B cell (primary cell): ENCODE measurements around the gene FOXL1. TPM values are rescaled to one million over a fixed set of nuclear protein-coding genes. Genes with fewer than 3 reads are reported as not detected.

ENCODE experiments used
- ATAC-seq: fragments of 200-7000 bp; cut with Tn5 transposase; one replicate; pipeline ENCODE4 v1.10.0; 2021; ENCODE audit warnings: low read depth, mild to moderate bottlenecking, moderate number of reproducible peaks, moderate library complexity
- CTCF ChIA-PET: fragments of 350-600 bp; sonication (Branson Sonifier 250); formaldehyde crosslinking; loops from one replicate; lab custom pipeline; 2021; ENCODE audit warnings: antibody characterized with exemption, inconsistent platforms; lab: Charles Lee
- POLR2A ChIA-PET: fragments of 350-600 bp; sonication (Branson Sonifier 250); formaldehyde crosslinking; loops from one replicate; lab custom pipeline; 2021; ENCODE audit warnings: antibody characterized with exemption; lab: Charles Lee
- DNase-seq: peaks from one replicate; pipeline ENCODE4 v3.0.0; 2013
- H2AFZ ChIP-seq: 2 replicates; pipeline ENCODE4 v1.6.1; 2012; ENCODE audit warnings: mild to moderate bottlenecking, low read depth, low read length; ENCODE audit not compliant: insufficient read depth, poor library complexity, severe bottlenecking
- H3K27ac ChIP-seq, 2 donors: 1 replicate in 1 of 2; 2 replicates in 1 of 2; pipeline ENCODE4 v1.5.1; 2012 to 2013; ENCODE audit warnings: low read length in 2 of 2, mild to moderate bottlenecking in 2 of 2, moderate library complexity in 1 of 2
- H3K27me3 ChIP-seq, 4 experiments: fragments of 200-600 bp in 1 of 4; sonication (generic) in 1 of 4; replicated peaks in 1 of 4; 1 replicate in 2 of 4; 2 replicates in 2 of 4; pipeline versions ENCODE4 v1.6.1 to v1.7.0; 2013 to 2016; ENCODE audit warnings: low read length in 3 of 4, mild to moderate bottlenecking in 2 of 4, mixed read lengths in 1 of 4, moderate library complexity in 1 of 4; ENCODE audit not compliant: insufficient read depth in 4 of 4, control insufficient read depth in 3 of 4; ENCODE audit errors: control extremely low read depth in 1 of 4
- H3K36me3 ChIP-seq, 2 experiments: replicated peaks in 1 of 2; 1 replicate in 1 of 2; 2 replicates in 1 of 2; pipeline versions ENCODE4 v1.6.1 to v1.7.1; 2013; ENCODE audit warnings: low read length in 1 of 2; ENCODE audit not compliant: insufficient read depth in 2 of 2, control insufficient read depth in 1 of 2; ENCODE audit errors: control extremely low read depth in 1 of 2, extremely low read depth in 1 of 2
- H3K4me1 ChIP-seq, 2 donors: fragments of 200-600 bp in 1 of 2; sonication (generic) in 1 of 2; 1 replicate in 1 of 2; 2 replicates in 1 of 2; pipeline versions ENCODE4 v1.5.1 to v1.6.1; 2013 to 2017; ENCODE audit warnings: low read length in 2 of 2; ENCODE audit not compliant: control insufficient read depth in 2 of 2, insufficient read depth in 2 of 2
- H3K4me2 ChIP-seq: replicated peaks from 2 replicates; pipeline ENCODE3; 2012; ENCODE audit warnings: mild to moderate bottlenecking, low read depth, low read length; ENCODE audit not compliant: poor library complexity, severe bottlenecking
- H3K4me3 ChIP-seq, 5 experiments: fragments of 200-600 bp in 1 of 5; sonication (generic) in 1 of 5; 1 replicate in 3 of 5; 2 replicates in 2 of 5; pipeline versions ENCODE4 v1.5.1 to v1.7.0; 2011 to 2016; ENCODE audit warnings: low read length in 4 of 5, mild to moderate bottlenecking in 4 of 5, low read depth in 2 of 5, control low read depth in 1 of 5, moderate library complexity in 1 of 5; ENCODE audit not compliant: insufficient read depth in 1 of 5; ENCODE audit errors: control extremely low read depth in 1 of 5, extremely low read depth in 1 of 5
- H3K79me2 ChIP-seq: fragments of 200-600 bp; sonication (generic); one replicate; pipeline ENCODE4 v1.6.0; 2016; ENCODE audit warnings: low read length; ENCODE audit not compliant: control insufficient read depth, insufficient read depth
- H3K9ac ChIP-seq: fragments of 200-600 bp; sonication (generic); 2 replicates; pipeline ENCODE4 v1.6.1; 2017; ENCODE audit warnings: mild to moderate bottlenecking, low read length, moderate library complexity
- H3K9me3 ChIP-seq, 3 donors: one replicate each; pipeline versions ENCODE4 v1.6.1 to v1.7.1; 2013; ENCODE audit warnings: low read length in 2 of 3; ENCODE audit not compliant: control insufficient read depth in 2 of 3, insufficient read depth in 1 of 3; ENCODE audit errors: control extremely low read depth in 1 of 3
- H4K20me1 ChIP-seq: 2 replicates; pipeline ENCODE4 v1.6.0; 2012; ENCODE audit warnings: mild to moderate bottlenecking, low read length; ENCODE audit not compliant: insufficient read depth, control insufficient read depth, poor library complexity, severe bottlenecking
- H3K27ac Mint-ChIP-seq: one replicate; pipeline ENCODE4 v1.8.0; 2021; ENCODE audit warnings: mixed read lengths
- H3K27me3 Mint-ChIP-seq: one replicate; pipeline ENCODE4 v1.8.0; 2021; ENCODE audit warnings: mixed read lengths
- H3K4me1 Mint-ChIP-seq: one replicate; pipeline ENCODE4 v1.8.0; 2021; ENCODE audit warnings: mixed read lengths
- H3K4me3 Mint-ChIP-seq: one replicate; pipeline ENCODE4 v1.8.0; 2021; ENCODE audit warnings: mixed read lengths
- H3K9me3 Mint-ChIP-seq: one replicate; pipeline ENCODE4 v1.8.0; 2022; ENCODE audit warnings: mixed read lengths; ENCODE audit not compliant: insufficient read depth
- CTCF ChIP-seq: fragments of 200-600 bp; IDR thresholded peaks from one replicate; pipeline ENCODE4 v1.8.0; 2022; ENCODE audit warnings: antibody characterized with exemption, mild to moderate bottlenecking
- EZH2 ChIP-seq: IDR thresholded peaks from 2 replicates; pipeline ENCODE4 v1.6.1; 2012; ENCODE audit warnings: borderline replicate concordance, low read depth, mild to moderate bottlenecking, moderate library complexity, low read length; ENCODE audit not compliant: insufficient read depth, poor library complexity, severe bottlenecking
- WGBS: methylation state at CpG from one replicate; pipeline ENCODE4 v1.1.5; 2013; ENCODE audit warnings: missing lambda C conversion rate; ENCODE audit not compliant: insufficient coverage; 5-methylcytosine and 5-hydroxymethylcytosine counted together
- intact Hi-C: fragments of 100-400 bp; cut with micrococcal nuclease; formaldehyde crosslinking; loops from one replicate; pipeline ENCODE4 v1.10.0; 2022
- polyA plus RNA-seq: library from polyadenylated mRNA; depleted of rRNA; stranded (reverse); fragments of >200 nt; gene quantifications from 2 replicates; pipeline ENCODE4 v1.2.3, GENCODE V29; 2012
- total RNA-seq, 2 donors: library from RNA; stranded (reverse); fragments of 120-200 nt in 1 of 2; gene quantifications; 1 replicate in 1 of 2; 2 replicates in 1 of 2; pipeline versions ENCODE4 v1.2.3 to v1.2.4, GENCODE V29; 2013 to 2022

Gene FOXL1
- total and polyA plus RNA-seq, 2 donors (not counting 1 experiment from before 2014, with no cell fraction given): not detected

GRCh38 chr16:86621966-86622365 lies 43.6 kb downstream of the FOXL1 start:
- no peak for TF ChIP-seq CTCF
- no peak for TF ChIP-seq EZH2
- Histone ChIP-seq H3K9ac (no peak overlapping the region), H3K4me1 (no peaks in the 10 kb centered on the region), H3K27ac (no peak overlapping the region), H3K4me3 (no peak overlapping the region), H2AFZ (no peak overlapping the region), H3K4me2 (no peak overlapping the region), H4K20me1 (no peaks in the 10 kb centered on the region), H3K27me3 (peaks cover 0 to 3% (median 0%) of the 10 kb centered on the region in 4 experiments), H3K79me2 (no peaks in the 10 kb centered on the region), H3K36me3 (no peaks in the 10 kb centered on the region), H3K9me3 (peaks cover 0 to 9% (median 0%) of the 10 kb centered on the region in 3 donors)
- no peak overlapping the region for H3K27ac Mint-ChIP-seq
- 91% methylated on average over 10 of the region's 10 CpGs for WGBS
- ChIA-PET CTCF (no interaction called here), POLR2A (no interaction called here)
- ATAC-seq (no peak), DNase-seq (no peak)
- H3K27me3 Mint-ChIP-seq: peaks cover 21% of the 10 kb centered on the region
- H3K4me1 Mint-ChIP-seq: no peaks in the 10 kb centered on the region
- H3K4me3 Mint-ChIP-seq: no peak overlapping the region
- intact Hi-C loops: no loop called here
- H3K9me3 Mint-ChIP-seq: no peaks in the 10 kb centered on the region

GRCh38 chr16:86622700-86623615 lies 44.6 kb downstream of the FOXL1 start:
- H2AFZ ChIP-seq: no peak overlapping the region
- H3K9ac ChIP-seq: no peak overlapping the region
- Mint-ChIP-seq H3K9me3 (no peaks in the 10 kb centered on the region), H3K4me3 (no peak overlapping the region), H3K4me1 (no peaks in the 10 kb centered on the region), H3K27ac (no peak overlapping the region), H3K27me3 (peaks cover 21% of the 10 kb centered on the region)
- ChIA-PET CTCF (no interaction called here), POLR2A (no interaction called here)
- DNase-seq (no peak), ATAC-seq (no peak)
- WGBS: 93% methylated on average over 13 of the region's 16 CpGs
- no peak overlapping the region for H3K27ac ChIP-seq
- no peaks in the 10 kb centered on the region for H3K36me3 ChIP-seq
- no peaks in the 10 kb centered on the region for H3K79me2 ChIP-seq
- H3K27me3 ChIP-seq: peaks cover 0 to 5% (median 0%) of the 10 kb centered on the region in 4 experiments
- no peak overlapping the region for H3K4me2 ChIP-seq
- H3K4me1 ChIP-seq: no peaks in the 10 kb centered on the region
- TF ChIP-seq EZH2: no peak
- no peak for TF ChIP-seq CTCF
- intact Hi-C loops: no loop called here
- peaks cover 0 to 9% (median 0%) of the 10 kb centered on the region in 3 donors for H3K9me3 ChIP-seq
- no peaks in the 10 kb centered on the region for H4K20me1 ChIP-seq
- no peak overlapping the region for H3K4me3 ChIP-seq
